Adrenal gland (tissue), 12 donors: ENCODE measurements around the gene CAMTA1. TPM values are rescaled to one million over a fixed set of nuclear protein-coding genes. Genes with fewer than 3 reads are reported as not detected.

Experiments used
- DNase-seq, 7 donors: peaks; one replicate each; pipeline ENCODE4 v3.0.0-alpha.2; 2019 to 2020
- H3K27ac ChIP-seq, 5 donors: fragments of 200-600 bp; sonication (generic) in 4 of 5; 1 replicate in 3 of 5; 2 replicates in 2 of 5; pipeline versions ENCODE4 v1.5.1 to v1.8.0; 2016 to 2020; ENCODE audit warnings: mild to moderate bottlenecking in 1 of 5
- H3K27me3 ChIP-seq: fragments of 200-600 bp; 2 replicates; pipeline ENCODE4 v1.8.0; 2021
- H3K36me3 ChIP-seq, 2 donors: fragments of 200-600 bp; replicated peaks in 1 of 2; 1 replicate in 1 of 2; 2 replicates in 1 of 2; pipeline versions ENCODE4 v1.5.1 to v1.8.0; 2018 to 2022
- H3K4me1 ChIP-seq, 2 donors: fragments of 200-600 bp; replicated peaks in 1 of 2; 1 replicate in 1 of 2; 2 replicates in 1 of 2; pipeline versions ENCODE4 v1.5.1 to v1.8.0; 2018 to 2021
- H3K4me3 ChIP-seq, 4 donors: fragments of 200-600 bp; sonication (generic) in 3 of 4; one replicate each; pipeline ENCODE4 v1.5.1; 2016 to 2018
- H3K9me3 ChIP-seq, 3 donors: fragments of 200-600 bp; sonication (generic) in 1 of 3; replicated peaks in 1 of 3; 1 replicate in 2 of 3; 2 replicates in 1 of 3; pipeline versions ENCODE4 v1.5.1 to v1.8.0; 2016 to 2021
- POLR2A ChIP-seq, 2 donors: fragments of 450-650 bp; IDR thresholded peaks; one replicate each; pipeline ENCODE4 v1.6.1; 2017; ENCODE audit warnings: antibody characterized with exemption in 2 of 2, mild to moderate bottlenecking in 2 of 2, moderate library complexity in 1 of 2
- WGBS, 4 donors: extraction: QIAGEN DNeasy Blood & Tissue Kit in 2 of 4; methylation state at CpG; one replicate each; pipeline versions ENCODE4 v1.1.5 to v1.1.7; 2013 to 2017; 5-methylcytosine and 5-hydroxymethylcytosine counted together
- intact Hi-C, 2 donors: fragments of 100-400 bp; cut with DNase I; formaldehyde crosslinking; loops; one replicate each; pipeline versions ENCODE4 v1.14.1 to v1.15.0; 2022 to 2023
- polyA plus RNA-seq, 3 donors: library from polyadenylated mRNA; stranded (reverse); fragments of 200-250 nt in 2 of 3; fragments of 350-450 nt in 1 of 3; fragmentation: Illumina TruSeq in 1 of 3; extraction: RNeasy Lipid Tissue Mini Kit (QIAGEN cat#74804) in 1 of 3; gene quantifications; one replicate each; pipeline ENCODE4 v1.2.3, GENCODE V29; 2013 to 2014
- total RNA-seq, 9 donors: library from RNA; depleted of rRNA in 4 of 9; stranded (reverse); fragments of >200 nt in 4 of 9; fragments of 120-200 nt in 1 of 9; fragmentation: NEBNext Ultra II Directional in 1 of 9; extraction: Animal tissue kit (Norgen Biotek cat#: 25700) in 1 of 9; gene quantifications; one replicate each; pipeline versions ENCODE4 v1.1.0 to v1.2.4, GENCODE V29; 2013 to 2023
- TF ChIP-seq, protein P1 (sequence below), 6 experiments: fragments of 450-650 bp in 4 of 6; fragments of 200-600 bp in 2 of 6; sonication (generic) in 1 of 6; IDR thresholded peaks; 1 replicate in 5 of 6; 2 replicates in 1 of 6; pipeline versions ENCODE4 v1.5.1 to v1.8.0; 2016 to 2021; ENCODE audit warnings: antibody characterized with exemption in 6 of 6, mild to moderate bottlenecking in 2 of 6, moderate library complexity in 1 of 6
- donor health status: healthy with polysubstance abuse.
- donor health status: Bipolar disorder and iron deficiency.
- donor health status: DM: yes; HTN: yes; CAD: no.
- donor health status: DM: no; HTN: no; CAD: no.
- donor health status: DM: no; HTN: no; CAD: no.
- donor health status: DM: yes; HTN: yes; CAD: no.

The CAMTA1 gene
- total and polyA plus RNA-seq, 12 donors, result 62.9 to 141 (median 96.9) TPM

DNA sequence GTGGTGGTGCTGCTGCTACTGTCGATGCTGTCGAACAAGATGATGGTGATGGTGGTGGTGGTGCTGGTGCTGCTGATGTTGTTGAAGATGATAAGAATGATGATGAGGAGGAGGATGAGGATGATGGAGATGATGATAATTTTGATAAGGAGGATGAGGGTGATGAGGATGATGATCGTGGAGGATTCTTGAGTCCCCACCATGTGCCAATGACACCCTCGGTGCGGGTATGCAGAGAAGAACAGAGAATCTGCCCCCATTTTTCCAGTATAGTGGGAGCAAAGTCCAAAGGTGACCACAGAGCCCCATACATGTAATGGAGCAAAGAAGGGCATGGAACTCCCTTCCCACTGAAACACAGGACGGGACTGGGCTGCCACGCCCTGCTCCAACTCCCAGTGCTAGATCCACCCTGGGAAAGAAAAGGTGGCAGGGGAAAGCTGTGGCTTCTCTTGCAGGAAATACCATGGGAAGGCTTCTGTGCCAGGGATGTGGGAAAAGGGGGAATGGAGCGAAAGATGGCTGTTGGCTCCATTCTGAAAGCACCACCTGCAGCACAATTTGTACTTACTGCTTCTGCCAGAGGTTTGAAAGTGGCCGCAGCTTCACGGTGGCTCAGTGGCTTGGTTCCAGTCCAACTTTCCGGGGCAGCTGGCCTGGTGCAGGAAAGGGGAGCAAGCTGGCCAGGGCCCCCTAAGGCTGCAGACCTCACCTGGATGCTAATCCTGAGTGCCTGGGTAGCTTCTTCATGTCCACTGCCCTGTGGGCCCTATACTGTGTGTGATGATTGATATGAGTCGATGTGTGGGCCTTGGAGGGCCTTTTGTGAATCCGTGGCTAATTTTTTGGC, 598.6 kb downstream of the CAMTA1 start:
- WGBS, 4 donors, result 91 to 95% (median 93%) methylated on average over 11 to 13 of the region's 13 CpGs
- DNase-seq, result peak in 3 of 7 donors; percentile 1 to 41 (median 7)
- H3K27me3 ChIP-seq, result no peaks in the 10 kb centered on the region
- peaks cover under 1 to 9% of the 10 kb centered on the region in 2 donors for H3K4me1 ChIP-seq
- no peaks in the 10 kb centered on the region for H3K36me3 ChIP-seq
- intact Hi-C loops, result no loop called here
- no peak overlapping the region for H3K27ac ChIP-seq
- no peak overlapping the region for H3K4me3 ChIP-seq
- no peak for TF ChIP-seq POLR2A (IDR thresholded peaks at IDR 0.05)
- TF ChIP-seq, protein P1, sequence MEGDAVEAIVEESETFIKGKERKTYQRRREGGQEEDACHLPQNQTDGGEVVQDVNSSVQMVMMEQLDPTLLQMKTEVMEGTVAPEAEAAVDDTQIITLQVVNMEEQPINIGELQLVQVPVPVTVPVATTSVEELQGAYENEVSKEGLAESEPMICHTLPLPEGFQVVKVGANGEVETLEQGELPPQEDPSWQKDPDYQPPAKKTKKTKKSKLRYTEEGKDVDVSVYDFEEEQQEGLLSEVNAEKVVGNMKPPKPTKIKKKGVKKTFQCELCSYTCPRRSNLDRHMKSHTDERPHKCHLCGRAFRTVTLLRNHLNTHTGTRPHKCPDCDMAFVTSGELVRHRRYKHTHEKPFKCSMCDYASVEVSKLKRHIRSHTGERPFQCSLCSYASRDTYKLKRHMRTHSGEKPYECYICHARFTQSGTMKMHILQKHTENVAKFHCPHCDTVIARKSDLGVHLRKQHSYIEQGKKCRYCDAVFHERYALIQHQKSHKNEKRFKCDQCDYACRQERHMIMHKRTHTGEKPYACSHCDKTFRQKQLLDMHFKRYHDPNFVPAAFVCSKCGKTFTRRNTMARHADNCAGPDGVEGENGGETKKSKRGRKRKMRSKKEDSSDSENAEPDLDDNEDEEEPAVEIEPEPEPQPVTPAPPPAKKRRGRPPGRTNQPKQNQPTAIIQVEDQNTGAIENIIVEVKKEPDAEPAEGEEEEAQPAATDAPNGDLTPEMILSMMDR (IDR thresholded peaks at IDR 0.05), result no peak
- H3K9me3 ChIP-seq, result no peaks in the 10 kb centered on the region

DNA sequence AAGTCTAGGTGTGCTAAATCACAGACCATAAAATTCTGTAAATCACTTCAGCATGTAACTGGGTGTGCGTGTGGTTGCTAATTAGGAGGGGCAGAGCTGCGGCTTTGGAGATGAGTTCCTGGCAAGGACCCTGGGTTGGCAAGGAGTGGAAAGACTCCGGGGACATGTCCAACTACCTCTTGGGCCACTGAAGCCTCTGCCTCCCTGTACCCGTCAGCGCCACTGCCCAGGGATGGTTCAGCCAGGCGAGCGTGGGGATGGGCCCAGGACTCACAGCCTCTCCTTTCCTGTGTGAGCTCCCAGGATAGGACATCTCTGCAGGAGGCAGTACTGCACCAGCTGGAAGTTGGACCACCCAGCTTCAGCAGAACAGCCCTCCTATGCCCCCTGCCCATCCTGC, 599.4 kb downstream of the CAMTA1 start:
- no peaks in the 10 kb centered on the region for H3K9me3 ChIP-seq
- H3K36me3 ChIP-seq, result no peaks in the 10 kb centered on the region
- WGBS, 4 donors, result 82 to 96% (median 83%) methylated on average over 6 to 7 of the region's 7 CpGs
- DNase-seq, result peak in 4 of 7 donors; percentile 2 to 44 (median 8)
- intact Hi-C loops, result no loop called here
- no peak overlapping the region for H3K27ac ChIP-seq
- H3K27me3 ChIP-seq, result no peaks in the 10 kb centered on the region
- H3K4me3 ChIP-seq, result no peak overlapping the region
- peaks cover 7 to 15% of the 10 kb centered on the region in 2 donors for H3K4me1 ChIP-seq
- TF ChIP-seq, protein P1 (IDR thresholded peaks at IDR 0.05), result no peak
- TF ChIP-seq POLR2A (IDR thresholded peaks at IDR 0.05), result no peak

DNA sequence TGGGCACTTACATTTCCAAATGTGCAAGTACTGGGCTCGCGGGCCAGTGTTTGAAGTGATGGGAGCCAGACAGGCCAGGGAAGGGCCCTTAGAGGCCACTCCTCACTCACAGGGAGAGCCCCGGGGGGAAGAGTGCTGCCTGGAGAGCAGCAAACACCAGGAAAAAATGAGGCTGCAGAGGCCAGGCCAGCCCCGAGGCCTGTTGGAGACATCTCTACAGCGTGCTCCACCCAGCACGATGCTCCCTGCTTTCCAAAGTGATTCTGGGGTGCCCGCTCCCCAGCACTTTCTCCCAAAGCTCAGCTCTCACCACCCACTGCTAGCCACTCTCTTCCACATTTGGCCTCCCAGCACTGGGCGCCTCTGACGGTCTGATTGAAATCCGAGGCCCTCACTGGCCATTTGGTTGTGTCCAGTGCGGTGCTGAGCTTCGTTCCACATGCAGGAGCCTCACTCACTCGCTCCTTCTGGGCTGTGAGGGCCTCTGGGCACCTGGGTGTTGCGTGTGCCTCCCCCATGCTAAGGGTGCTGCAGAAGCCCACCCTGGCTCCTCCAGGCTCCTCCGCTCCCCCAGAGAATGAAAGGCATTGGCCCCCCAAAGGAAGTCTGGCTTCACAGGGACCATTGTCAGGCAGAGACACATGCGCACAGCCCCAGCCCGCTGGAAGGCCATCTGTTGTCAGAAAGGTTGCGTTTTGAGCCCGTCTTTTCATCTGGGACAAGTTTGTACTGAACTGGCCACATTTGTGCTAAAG, 600.4 kb downstream of the CAMTA1 start:
- Histone ChIP-seq H3K27me3 (no peaks in the 10 kb centered on the region), H3K27ac (no peak overlapping the region), H3K4me3 (no peak overlapping the region), H3K36me3 (no peaks in the 10 kb centered on the region), H3K9me3 (no peaks in the 10 kb centered on the region), H3K4me1 (peaks cover 7 to 15% of the 10 kb centered on the region in 2 donors)
- WGBS, 4 donors, result 88 to 91% (median 89%) methylated on average over 19 of the region's 19 CpGs
- no peak for TF ChIP-seq POLR2A (IDR thresholded peaks at IDR 0.05)
- TF ChIP-seq, protein P1 (IDR thresholded peaks at IDR 0.05), result no peak
- DNase-seq, result peak in 3 of 7 donors; percentile 5 to 12 (median 6)
- intact Hi-C loops, result no loop called here
